HL-60/S4 treated with phorbol 12-myristate 13-acetate at 8.2 ng/mL for 4 days and 3 days (cell line): Measurements from ENCODE around the gene MST1R.

Experiments
- in situ Hi-C: fragments of 300-500 bp; cut with MboI; formaldehyde crosslinking; loops from 2 replicates; pipeline ENCODE4 v1.15.0; 2022; ENCODE audit warnings: low sequenced_read_pairs

Gene MST1R

GRCh38 chr3:49841806-49842205, 61.9 kb downstream of the MST1R start:
- in situ Hi-C loops: no loop called here

- in situ Hi-C loops: no loop called here
These were observed 62.5 kb downstream of the MST1R start for GRCh38 chr3:49841126-49841696.

GRCh38 chr3:49840388-49840787, 63.3 kb downstream of the MST1R start:
- in situ Hi-C loops: no loop called here

- in situ Hi-C loops: no loop called here
These were observed 64.4 kb downstream of the MST1R start for GRCh38 chr3:49839193-49839809.
